Stimulated activated CD4-positive, alpha-beta T cell treated with anti-CD3 and anti-CD28 coated beads, Interleukin-1b, Interleukin-23, amount 100 ng/mL, for 48 hours (primary cell): ENCODE measurements around the gene TOM1L1.
"Not testable (repeated sequence)": the region's sequence is repeated elsewhere in the genome, so short reads cannot be mapped to it uniquely, and the experiment has no call there.

Experiments used
- DNase-seq: peaks from one replicate; pipeline ENCODE4 v3.0.0-alpha.2; 2020

The TOM1L1 gene, protein sequence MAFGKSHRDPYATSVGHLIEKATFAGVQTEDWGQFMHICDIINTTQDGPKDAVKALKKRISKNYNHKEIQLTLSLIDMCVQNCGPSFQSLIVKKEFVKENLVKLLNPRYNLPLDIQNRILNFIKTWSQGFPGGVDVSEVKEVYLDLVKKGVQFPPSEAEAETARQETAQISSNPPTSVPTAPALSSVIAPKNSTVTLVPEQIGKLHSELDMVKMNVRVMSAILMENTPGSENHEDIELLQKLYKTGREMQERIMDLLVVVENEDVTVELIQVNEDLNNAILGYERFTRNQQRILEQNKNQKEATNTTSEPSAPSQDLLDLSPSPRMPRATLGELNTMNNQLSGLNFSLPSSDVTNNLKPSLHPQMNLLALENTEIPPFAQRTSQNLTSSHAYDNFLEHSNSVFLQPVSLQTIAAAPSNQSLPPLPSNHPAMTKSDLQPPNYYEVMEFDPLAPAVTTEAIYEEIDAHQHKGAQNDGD

DNA sequence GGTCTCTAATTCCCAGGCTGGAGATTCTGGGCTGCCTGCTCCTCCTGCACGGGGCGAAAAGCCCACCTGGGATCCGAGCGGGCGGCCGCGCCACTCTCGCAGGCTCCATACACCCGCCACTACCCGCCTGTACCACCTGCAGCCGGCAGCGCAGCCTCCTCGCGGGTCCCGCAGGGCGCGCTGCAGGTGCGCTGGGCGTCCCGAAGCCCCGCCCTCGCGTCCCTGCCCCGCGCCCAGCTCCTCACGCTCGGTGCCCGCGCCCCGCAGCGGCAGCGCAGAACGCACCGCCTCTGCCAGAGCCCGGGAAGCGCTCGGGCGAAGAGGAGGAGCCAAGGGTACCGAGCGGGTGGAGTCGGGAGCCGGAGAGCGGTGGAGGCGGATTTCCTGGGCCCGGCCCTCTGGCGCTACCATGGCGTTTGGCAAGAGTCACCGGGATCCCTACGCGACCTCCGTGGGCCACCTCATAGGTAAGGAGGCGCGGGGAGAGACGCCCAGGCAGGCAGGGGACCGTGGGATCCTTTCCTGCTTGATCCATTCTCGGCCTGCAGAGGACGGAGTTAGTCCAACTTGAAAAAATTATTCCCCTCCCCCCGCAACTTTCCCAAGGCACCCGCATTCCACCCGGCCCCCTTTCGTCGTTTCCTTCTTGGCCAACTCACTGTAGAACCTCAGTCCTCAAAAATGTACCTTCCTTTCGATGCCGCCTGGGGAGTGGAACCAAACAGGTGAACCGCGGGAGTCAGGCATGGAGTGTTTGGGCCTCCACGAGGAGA is at the start of gene TOM1L1:
TOM1L1 (plus strand) TSS at position 396 of the 773 bp plus-strand sequence; CDS start at position 410, 14 bp downstream.
- DNase-seq: peak; percentile 23

- DNase-seq: no peak
These were observed 41.5 kb upstream of the TOM1L1 start for GRCh38 chr17:54859187-54859586.

DNA sequence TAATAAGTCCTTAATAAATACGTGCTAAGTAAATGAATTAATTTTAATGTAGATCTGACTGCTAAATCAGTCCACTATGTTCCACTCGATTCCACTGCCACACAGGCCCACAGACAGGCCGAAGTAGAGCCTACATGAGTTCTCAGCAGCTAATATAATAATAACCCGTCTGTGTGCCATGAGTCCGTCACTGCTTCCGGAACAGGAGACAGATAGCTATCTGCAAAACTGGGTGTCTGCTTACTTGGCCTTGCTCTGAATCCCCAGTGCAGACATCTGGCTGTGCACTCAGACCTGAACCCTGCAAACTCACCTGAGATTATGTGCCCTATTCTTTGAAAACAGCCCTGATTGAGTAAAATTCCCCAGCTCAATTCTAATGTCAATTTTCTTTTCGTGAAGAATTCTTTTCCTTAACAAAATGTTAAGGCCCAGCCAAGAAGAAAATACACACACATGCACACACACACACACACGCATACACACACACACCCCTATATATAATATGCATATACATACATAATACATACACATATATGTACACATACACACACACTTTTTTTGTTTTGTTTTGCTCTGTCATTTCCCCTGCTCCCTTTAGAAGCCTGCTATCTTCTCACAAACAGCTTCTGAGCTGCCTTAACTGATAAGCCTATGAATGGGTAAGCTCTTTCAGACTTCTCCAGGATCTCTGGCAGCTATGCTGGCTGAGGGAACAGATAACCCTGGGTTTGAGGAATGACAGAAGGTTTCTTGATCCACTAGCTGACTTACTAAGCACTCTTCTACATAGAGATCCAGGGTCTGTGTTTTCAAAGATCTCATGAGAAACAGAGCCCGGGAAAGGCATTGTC is 39.8 kb upstream of the TOM1L1 start:
- DNase-seq: no peak

- no peak for DNase-seq
These were observed 39.1 kb upstream of the TOM1L1 start for GRCh38 chr17:54861471-54861983.

- DNase-seq: no peak
These were observed 37.5 kb upstream of the TOM1L1 start for GRCh38 chr17:54863176-54863575.

DNA sequence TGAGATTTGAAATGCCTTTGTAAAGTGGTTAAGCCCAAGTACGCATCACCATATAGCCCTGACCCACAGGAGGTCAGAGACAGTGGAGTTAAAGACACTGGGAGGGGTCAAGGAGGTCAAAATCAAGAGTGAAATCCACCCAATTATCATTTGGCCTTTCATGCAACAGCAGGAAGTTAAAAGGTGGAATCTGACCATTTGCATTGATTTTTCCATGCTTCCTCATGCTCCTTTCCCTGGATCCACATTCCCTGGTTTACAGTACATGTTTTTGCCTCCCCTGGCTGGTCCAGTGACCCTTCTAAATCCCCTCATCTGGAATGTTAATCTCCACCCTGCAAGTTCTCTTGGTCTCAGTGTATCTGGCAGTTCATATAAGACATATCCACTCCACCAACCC is 36.6 kb upstream of the TOM1L1 start:
- DNase-seq: no peak

DNA sequence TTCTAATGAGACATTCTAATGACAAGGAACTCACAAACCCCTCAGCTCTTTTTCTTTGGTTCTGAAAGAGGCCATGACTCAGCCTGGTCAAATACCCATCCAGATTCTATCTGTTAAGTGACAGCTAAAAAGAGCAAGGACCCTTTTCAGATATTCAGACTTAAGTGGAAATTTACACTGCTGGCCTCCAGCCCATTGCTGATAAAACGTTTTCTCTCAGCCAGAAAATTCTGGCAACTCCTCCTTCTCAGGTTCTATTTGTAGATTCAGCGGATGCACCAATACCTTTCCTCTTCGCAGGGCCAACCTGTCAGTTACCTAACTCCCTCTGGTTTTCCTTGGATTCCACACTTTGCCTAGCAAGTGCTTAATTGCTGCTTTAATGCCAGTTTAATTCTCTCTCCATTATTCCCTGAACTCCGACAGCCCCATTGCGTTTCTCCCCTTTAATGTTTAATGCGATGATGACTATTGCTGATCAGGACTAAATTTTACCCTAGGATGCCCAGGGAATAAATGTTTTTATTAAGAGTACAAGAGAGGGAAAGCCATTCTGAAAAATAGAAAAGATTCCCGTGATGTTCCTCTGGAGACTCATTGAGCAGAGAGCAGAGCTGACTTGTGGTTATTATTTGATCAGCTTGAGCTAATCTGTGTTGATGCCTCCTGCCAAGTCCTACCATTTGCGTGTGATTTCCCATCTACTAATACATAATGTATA is 35.9 kb upstream of the TOM1L1 start:
- DNase-seq: no peak

DNA sequence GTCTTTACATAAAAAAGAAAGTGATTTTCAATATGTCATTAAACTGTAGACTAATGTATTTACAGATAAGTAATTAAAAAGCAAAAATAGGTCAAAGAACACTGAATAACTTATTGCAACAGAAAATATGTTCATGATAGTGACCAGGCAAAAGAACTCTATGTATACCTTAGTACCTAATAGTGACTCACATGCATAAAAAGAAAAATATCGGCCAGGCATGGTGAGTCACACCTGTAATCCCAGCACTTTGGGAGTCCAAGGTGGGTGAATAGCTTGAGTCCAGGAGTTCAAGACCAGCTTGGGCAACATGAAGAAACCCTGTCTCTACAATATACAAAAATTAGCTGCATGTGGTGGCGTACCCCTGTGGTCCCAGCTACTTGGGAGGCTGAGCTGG is 33.0 kb upstream of the TOM1L1 start:
- no peak for DNase-seq

DNA sequence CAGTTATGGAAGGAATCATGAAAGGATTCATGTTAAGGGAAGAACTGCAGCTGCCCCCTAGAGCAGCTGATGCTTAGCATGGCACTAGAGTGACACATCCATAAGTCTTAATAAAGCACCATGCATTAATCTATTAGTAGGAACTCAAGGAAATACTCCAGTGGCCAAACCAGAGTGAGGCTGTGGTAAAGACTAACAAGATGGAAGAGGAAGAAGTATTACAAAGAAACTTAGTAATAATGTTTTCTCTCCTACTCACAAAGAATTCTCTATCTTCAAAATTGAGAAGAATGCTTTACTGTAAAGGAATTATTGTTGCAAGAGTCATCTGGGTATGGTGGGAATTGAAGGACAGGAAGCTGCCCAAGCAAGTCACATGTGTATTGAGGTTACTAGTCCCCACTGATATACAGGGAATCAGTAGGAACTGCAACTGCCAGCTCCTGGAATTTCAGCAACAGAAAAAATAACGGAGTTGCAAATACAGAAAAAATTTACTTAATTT is 29.9 kb upstream of the TOM1L1 start:
- DNase-seq: no peak

DNA sequence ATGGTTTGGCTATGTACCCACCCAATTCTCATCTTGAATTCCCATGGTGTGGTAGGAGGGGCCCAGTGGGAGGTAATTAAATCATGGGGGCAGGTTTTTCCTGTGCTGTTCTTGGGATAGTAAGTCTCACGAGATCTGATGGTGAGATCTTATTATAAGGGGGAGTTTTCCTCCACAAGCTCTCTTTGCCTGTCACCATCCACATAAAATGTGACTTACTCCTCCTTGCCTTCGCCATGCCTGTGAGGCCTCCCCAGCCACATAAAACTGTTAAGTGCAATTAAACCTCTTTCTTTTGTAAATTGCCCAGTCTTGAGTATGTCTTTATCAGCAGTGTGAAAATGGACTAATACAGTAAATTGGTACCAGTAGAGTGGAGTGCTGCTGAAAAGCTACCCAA is 24.7 kb upstream of the TOM1L1 start:
- DNase-seq: not testable (repeated sequence)

DNA sequence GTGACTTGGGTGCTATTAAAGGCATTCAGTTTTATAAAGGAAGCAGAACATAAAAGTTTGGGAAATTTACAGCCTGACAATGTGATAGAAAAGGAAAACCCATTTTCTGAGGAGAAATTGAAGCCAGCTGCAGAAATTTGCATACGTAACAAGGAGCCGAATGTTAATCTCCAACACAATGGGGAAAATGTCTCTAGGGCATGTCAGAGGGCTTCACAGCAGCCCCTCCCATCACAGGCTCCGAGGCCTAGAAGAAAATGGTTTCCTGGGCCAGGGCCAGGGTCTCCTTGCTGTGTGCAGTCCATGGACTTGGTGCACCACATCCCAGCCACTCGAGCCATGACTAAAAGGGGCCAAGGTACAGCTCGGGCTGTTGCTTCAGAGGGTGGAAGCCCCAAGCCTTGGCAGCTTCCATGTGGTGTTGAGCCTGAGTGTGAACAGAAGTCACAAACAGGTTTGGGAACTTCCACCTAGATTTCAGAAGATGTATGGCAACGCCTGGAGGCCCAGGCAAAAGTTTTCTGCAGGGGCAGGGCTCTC is 23.9 kb upstream of the TOM1L1 start:
- DNase-seq: no peak

DNA sequence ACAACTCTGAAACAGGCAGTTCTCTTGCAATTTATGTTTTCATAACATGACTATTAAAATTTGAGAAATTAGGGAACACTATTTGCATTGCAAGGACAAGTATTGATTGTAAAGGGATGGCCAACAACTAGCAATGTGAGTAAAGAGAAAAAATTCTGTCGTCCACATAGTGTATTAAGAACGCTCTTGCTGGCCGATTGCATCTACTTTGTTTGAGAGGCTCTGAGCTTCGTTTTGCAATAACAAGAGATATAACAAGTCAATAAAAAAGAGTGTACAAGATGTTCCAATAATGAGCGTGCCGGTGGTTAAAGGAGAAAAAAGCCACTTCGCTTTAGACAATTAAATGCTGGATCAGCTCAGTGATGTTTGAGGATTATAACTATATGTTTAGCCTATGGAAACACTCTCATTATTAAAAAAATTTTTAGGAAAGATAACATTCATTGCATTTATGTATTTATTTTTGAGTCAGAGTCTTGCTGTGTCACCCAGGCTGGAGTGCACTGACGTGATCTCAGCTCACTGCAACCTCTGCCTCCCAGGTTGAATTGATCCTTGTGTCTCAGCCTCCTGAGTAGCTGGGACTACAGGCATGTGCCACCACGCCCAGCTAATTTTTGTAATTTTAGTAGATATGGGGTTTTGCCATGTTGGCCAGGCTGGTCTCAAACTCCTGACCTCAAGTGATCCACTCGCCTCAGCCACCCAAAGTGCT is 19.2 kb upstream of the TOM1L1 start:
- DNase-seq: no peak

DNA sequence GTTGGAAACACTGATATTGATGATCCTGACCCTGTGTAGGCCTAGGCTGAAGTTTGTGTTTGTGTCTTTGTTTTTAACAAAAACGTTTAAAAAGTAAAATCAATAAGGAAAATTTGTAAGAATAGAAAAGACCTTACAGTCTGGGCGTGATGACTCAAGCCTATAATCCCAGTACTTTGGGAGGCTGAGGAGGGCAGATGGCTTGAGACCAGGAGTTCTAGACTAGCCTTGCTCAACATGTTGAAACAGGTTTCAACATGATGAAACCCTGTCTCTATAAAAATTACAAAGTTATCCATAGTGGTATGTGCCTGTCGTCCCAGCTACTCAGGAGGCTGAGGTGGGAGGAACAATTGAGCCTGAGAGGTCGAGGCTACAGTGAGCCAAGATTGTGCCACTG is 18.3 kb upstream of the TOM1L1 start:
- DNase-seq: no peak

DNA sequence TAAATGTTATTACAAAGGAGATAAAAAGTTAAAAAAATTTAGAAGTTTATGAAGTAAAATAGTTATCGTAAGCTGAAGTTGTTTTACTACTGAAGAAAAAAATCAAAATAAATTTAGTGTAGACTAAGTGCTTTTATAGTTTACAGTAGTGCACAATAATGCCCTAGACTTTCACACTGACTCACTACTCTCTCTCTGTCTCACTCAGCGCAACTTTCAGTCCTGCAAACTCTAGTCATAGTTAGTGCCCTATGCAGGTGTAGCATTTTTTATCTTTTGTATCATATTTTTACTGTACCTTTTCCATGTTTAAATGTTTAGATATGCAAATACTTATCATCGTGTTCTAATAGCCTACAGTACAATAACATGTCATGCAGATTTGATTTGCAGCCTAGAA is 17.7 kb upstream of the TOM1L1 start:
- DNase-seq: no peak

DNA sequence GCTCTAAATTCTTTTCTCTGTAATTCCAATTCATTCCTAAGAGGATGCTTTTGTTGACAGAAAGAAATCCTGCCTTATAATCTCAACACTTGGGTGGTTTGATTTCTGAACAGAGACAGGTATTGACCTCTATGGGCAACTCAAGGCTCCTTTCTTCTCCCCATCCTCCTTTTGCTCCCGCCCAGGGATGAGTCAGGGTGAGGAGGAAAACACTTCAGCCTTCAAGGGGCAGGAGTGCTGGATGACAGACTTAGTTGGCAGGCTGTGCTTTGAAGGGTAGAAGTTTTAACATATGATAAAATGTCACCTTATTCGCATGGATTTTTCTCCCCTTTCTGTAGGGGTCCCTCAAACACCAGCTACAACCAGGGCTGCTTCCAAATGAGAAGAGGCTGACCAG is 16.7 kb upstream of the TOM1L1 start:
- DNase-seq: no peak

DNA sequence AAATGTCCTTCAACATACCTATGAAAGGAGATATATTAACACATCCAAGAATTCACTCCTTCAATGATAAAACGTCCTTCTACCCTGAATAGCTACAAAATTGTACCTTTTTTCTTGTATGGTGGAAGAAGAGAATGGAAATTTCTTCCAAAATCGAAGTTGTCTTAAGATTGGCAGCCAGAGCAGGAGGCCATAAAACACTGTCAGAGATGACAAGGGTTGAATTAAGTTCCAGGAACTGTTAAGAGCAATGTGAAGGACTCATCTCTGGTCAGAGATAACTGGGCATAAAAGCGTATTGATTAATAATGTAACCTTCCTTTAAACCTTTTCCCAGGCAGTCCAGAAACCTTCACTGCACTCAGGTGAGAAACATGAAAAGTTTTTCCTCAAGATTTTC is 12.9 kb upstream of the TOM1L1 start:
- no peak for DNase-seq

- DNase-seq: no peak
These were observed 12.4 kb upstream of the TOM1L1 start for GRCh38 chr17:54888254-54888653.

- no peak for DNase-seq
These were observed 11.7 kb upstream of the TOM1L1 start for GRCh38 chr17:54888981-54889380.

- DNase-seq: no peak
These were observed 9.4 kb upstream of the TOM1L1 start for GRCh38 chr17:54891176-54891821.

DNA sequence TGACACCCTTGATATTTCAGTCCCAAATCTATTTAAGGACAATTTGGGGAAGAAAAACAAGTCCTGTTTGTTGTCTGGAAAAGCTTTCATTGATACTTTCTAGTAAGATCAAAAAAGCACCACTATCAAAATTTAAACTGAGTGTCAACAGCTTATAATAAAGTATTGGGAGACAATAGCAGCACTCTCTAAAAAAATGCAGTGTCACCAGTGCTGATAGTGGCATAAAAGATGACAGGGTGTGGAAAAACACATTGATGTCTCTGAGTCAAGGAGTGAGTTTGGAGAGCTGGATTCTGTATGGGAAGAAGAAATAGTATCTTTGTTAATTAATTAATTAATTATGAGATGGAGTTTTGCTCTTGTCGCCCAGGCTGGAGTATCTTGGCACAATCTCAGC is 8.3 kb upstream of the TOM1L1 start:
- DNase-seq: no peak

DNA sequence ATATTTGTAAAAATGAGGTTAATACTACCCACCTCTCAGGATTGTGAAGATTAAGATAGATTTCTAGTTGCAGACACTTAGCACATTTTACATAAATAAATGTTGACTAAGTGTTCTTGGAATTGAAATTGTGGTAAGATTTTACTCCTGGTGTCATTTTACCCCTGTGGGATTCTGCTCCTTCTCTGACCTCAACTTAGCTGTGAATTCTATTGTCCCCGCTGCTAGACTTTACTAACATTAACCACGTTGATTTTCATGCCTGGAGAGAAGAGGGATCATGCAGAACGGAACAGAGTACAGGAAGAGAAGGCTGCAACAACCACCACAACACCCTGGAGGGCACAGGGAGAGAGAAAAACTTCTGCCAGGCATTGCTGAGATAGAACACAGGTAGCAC is 2.1 kb upstream of the TOM1L1 start:
- DNase-seq: no peak
